HepG2 (cell line): ENCODE results near the gene NEMF. TPM values are rescaled to one million over a fixed set of nuclear protein-coding genes. Genes with fewer than 3 reads are reported as not detected.
A peak's percentile ranks its signal among the peaks of the same experiment; 100 is the strongest.

Source experiments
- ERF ChIP-seq: IDR thresholded peaks from 2 replicates; pipeline ENCODE4 v1.6.1; 2018; ENCODE audit warnings: missing biosample characterization, missing genetic modification reagents
- ESRRA ChIP-seq: sonication (generic); formaldehyde crosslinking; IDR thresholded peaks from 2 replicates; pipeline ENCODE4 v1.5.1; 2020; ENCODE audit warnings: mild to moderate bottlenecking, low read depth, missing genetic modification reagents
- FIP1L1 ChIP-seq: fragments of 200-400 bp; formaldehyde crosslinking; IDR thresholded peaks from 2 replicates; pipeline ENCODE4 v1.6.1; 2018; ENCODE audit warnings: low read depth, mild to moderate bottlenecking, low read length, moderate library complexity, borderline replicate concordance; ENCODE audit not compliant: insufficient read depth
- HHEX ChIP-seq: IDR thresholded peaks from 2 replicates; pipeline ENCODE4 v1.6.1; 2016; ENCODE audit warnings: control low read depth
- KLF6 ChIP-seq: IDR thresholded peaks from 2 replicates; pipeline ENCODE4 v1.8.0; 2016; ENCODE audit warnings: missing biosample characterization, missing genetic modification reagents
- SMC3 ChIP-seq: IDR thresholded peaks from 2 replicates; pipeline ENCODE4 v1.6.1; 2011; ENCODE audit warnings: low read length, improper control_type of control experiment
- SNRNP70 ChIP-seq: fragments of 200-400 bp; formaldehyde crosslinking; IDR thresholded peaks from 2 replicates; pipeline ENCODE4 v1.6.1; 2017; ENCODE audit warnings: mild to moderate bottlenecking, low read depth, low read length, moderate library complexity
- SP4 ChIP-seq: sonication (generic); formaldehyde crosslinking; IDR thresholded peaks from 2 replicates; pipeline ENCODE4 v1.8.1; 2023; ENCODE audit warnings: mild to moderate bottlenecking, missing genetic modification reagents
- TEAD3 ChIP-seq: optimal IDR thresholded peaks from 2 replicates; pipeline ENCODE3; 2016; ENCODE audit warnings: borderline replicate concordance
- TFAP4 ChIP-seq: sonication (generic); IDR thresholded peaks from 2 replicates; pipeline ENCODE4 v1.6.1; 2016; ENCODE audit warnings: low read depth, borderline replicate concordance
- ZNF121 ChIP-seq: sonication (generic); formaldehyde crosslinking; IDR thresholded peaks from 2 replicates; pipeline ENCODE4 v1.5.0; 2020; ENCODE audit warnings: mild to moderate bottlenecking, missing genetic modification reagents
- ZNF572 ChIP-seq: sonication (generic); formaldehyde crosslinking; IDR thresholded peaks from 2 replicates; pipeline ENCODE4 v1.5.1; 2020; ENCODE audit warnings: mild to moderate bottlenecking, missing genetic modification reagents
- ZNF616 ChIP-seq: sonication (generic); formaldehyde crosslinking; IDR thresholded peaks from 2 replicates; pipeline ENCODE4 v1.5.0; 2020; ENCODE audit warnings: low read depth, mild to moderate bottlenecking, missing genetic modification reagents
- ZNF777 ChIP-seq: sonication (generic); formaldehyde crosslinking; IDR thresholded peaks from 2 replicates; pipeline ENCODE4 v1.4.0; 2020; ENCODE audit warnings: missing genetic modification reagents
- polyA plus RNA-seq, 8 experiments: library from polyadenylated mRNA; depleted of rRNA in 3 of 8; stranded (reverse) in 7 of 8; unstranded in 1 of 8; fragments of >200 nt; fragmentation: Illumina TruSeq in 4 of 8; extraction: Trizol in 4 of 8; gene quantifications; 2 replicates each; pipeline versions ENCODE4 v1.2.1 to v1.2.3, GENCODE V29; 2011 to 2016; ENCODE audit warnings: low read depth in 4 of 8, missing spikeins in 1 of 8, mixed read lengths in 1 of 8; ENCODE audit not compliant: insufficient read depth in 1 of 8
- total RNA-seq, 5 experiments: library from RNA; depleted of rRNA; stranded (reverse); fragments of >200 nt; fragmentation: Illumina TruSeq; extraction: Trizol; gene quantifications; 2 replicates each; pipeline ENCODE4 v1.2.3, GENCODE V29; 2016; ENCODE audit warnings: low read depth in 1 of 5
- TF ChIP-seq, protein P1 (sequence below): sonication (generic); formaldehyde crosslinking; IDR thresholded peaks from 2 replicates; pipeline ENCODE4 v1.4.0; 2020; ENCODE audit warnings: mild to moderate bottlenecking, missing genetic modification reagents
- TF ChIP-seq, protein P2 (sequence below): sonication (generic); formaldehyde crosslinking; IDR thresholded peaks from 2 replicates; pipeline ENCODE4 v1.5.1; 2020; ENCODE audit warnings: missing genetic modification reagents, mild to moderate bottlenecking, borderline replicate concordance
- TF ChIP-seq, protein P3 (sequence below): IDR thresholded peaks from 2 replicates; pipeline ENCODE4 v1.6.1; 2012; ENCODE audit warnings: low read length, improper control_type of control experiment

The NEMF gene
- total and polyA plus RNA-seq, 2 of the 13 experiments (the other 11 are each of a cell fraction or from before 2014, with no cell fraction given) = 21.3 to 57.9 TPM

DNA sequence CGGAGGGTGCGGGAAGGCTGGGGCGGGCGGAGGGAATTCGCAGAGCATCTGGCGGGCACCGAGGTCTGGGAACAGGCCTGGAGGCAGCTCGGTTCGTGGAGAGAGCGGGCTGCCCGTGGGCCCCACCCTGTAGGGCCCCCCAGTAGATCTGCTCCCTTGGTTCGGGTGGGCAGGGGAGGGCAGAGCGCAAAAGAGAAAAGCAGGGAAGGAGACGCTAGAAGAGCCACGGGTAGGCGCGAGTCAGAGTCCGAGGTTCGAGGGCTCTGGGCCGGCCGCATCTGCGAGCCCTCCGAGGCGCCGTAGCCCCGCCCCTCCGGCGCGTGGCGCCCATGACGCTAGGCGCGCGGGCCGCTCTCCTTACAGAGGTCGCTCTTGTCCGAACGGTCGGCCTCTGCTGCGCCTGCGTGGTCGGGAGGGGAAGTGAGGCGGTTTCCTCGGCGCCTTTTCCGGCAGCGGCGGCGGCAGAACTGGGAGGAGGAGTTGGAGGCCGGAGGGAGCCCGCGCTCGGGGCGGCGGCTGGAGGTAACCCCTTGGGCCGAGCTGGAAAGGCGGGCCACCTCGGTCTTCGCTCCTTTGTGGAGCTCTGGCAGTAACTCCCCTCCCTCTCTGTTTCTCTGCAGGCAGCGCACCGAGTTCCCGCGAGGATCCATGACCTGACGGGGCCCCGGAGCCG lies 40.2 kb upstream of the NEMF start, which contains the start of gene ARF6 (continued):
- TF ChIP-seq, protein P1, sequence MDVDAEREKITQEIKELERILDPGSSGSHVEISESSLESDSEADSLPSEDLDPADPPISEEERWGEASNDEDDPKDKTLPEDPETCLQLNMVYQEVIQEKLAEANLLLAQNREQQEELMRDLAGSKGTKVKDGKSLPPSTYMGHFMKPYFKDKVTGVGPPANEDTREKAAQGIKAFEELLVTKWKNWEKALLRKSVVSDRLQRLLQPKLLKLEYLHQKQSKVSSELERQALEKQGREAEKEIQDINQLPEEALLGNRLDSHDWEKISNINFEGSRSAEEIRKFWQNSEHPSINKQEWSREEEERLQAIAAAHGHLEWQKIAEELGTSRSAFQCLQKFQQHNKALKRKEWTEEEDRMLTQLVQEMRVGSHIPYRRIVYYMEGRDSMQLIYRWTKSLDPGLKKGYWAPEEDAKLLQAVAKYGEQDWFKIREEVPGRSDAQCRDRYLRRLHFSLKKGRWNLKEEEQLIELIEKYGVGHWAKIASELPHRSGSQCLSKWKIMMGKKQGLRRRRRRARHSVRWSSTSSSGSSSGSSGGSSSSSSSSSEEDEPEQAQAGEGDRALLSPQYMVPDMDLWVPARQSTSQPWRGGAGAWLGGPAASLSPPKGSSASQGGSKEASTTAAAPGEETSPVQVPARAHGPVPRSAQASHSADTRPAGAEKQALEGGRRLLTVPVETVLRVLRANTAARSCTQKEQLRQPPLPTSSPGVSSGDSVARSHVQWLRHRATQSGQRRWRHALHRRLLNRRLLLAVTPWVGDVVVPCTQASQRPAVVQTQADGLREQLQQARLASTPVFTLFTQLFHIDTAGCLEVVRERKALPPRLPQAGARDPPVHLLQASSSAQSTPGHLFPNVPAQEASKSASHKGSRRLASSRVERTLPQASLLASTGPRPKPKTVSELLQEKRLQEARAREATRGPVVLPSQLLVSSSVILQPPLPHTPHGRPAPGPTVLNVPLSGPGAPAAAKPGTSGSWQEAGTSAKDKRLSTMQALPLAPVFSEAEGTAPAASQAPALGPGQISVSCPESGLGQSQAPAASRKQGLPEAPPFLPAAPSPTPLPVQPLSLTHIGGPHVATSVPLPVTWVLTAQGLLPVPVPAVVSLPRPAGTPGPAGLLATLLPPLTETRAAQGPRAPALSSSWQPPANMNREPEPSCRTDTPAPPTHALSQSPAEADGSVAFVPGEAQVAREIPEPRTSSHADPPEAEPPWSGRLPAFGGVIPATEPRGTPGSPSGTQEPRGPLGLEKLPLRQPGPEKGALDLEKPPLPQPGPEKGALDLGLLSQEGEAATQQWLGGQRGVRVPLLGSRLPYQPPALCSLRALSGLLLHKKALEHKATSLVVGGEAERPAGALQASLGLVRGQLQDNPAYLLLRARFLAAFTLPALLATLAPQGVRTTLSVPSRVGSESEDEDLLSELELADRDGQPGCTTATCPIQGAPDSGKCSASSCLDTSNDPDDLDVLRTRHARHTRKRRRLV (CRISPR knock-in tag) = peak; percentile 89
- 0 out of 2 replicates have a peak, but pooled peaks have one; percentile 60 for TF ChIP-seq FIP1L1
- peak; percentile 41; the same call in 1 of the 2 replicates for TF ChIP-seq ZNF777
- TF ChIP-seq HHEX (CRISPR knock-in tag) = no peak
- no peak; the same call in 1 of the 2 replicates for TF ChIP-seq TFAP4
- TF ChIP-seq, protein P2, sequence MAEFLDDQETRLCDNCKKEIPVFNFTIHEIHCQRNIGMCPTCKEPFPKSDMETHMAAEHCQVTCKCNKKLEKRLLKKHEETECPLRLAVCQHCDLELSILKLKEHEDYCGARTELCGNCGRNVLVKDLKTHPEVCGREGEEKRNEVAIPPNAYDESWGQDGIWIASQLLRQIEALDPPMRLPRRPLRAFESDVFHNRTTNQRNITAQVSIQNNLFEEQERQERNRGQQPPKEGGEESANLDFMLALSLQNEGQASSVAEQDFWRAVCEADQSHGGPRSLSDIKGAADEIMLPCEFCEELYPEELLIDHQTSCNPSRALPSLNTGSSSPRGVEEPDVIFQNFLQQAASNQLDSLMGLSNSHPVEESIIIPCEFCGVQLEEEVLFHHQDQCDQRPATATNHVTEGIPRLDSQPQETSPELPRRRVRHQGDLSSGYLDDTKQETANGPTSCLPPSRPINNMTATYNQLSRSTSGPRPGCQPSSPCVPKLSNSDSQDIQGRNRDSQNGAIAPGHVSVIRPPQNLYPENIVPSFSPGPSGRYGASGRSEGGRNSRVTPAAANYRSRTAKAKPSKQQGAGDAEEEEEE (CRISPR knock-in tag) = peak; percentile 57; the same call in 1 of the 2 replicates
- peak; percentile 49 for TF ChIP-seq KLF6 (CRISPR knock-in tag)
- no peak for TF ChIP-seq ZNF572 (CRISPR knock-in tag)
- peak; percentile 61; the same call in 1 of the 2 replicates for TF ChIP-seq ERF (CRISPR knock-in tag)
- TF ChIP-seq ZNF121 (CRISPR knock-in tag) = peak; percentile 34; the same call in 1 of the 2 replicates
- TF ChIP-seq SNRNP70 = no peak
- peak; percentile 90 for TF ChIP-seq ESRRA (CRISPR knock-in tag)
- TF ChIP-seq, protein P3, sequence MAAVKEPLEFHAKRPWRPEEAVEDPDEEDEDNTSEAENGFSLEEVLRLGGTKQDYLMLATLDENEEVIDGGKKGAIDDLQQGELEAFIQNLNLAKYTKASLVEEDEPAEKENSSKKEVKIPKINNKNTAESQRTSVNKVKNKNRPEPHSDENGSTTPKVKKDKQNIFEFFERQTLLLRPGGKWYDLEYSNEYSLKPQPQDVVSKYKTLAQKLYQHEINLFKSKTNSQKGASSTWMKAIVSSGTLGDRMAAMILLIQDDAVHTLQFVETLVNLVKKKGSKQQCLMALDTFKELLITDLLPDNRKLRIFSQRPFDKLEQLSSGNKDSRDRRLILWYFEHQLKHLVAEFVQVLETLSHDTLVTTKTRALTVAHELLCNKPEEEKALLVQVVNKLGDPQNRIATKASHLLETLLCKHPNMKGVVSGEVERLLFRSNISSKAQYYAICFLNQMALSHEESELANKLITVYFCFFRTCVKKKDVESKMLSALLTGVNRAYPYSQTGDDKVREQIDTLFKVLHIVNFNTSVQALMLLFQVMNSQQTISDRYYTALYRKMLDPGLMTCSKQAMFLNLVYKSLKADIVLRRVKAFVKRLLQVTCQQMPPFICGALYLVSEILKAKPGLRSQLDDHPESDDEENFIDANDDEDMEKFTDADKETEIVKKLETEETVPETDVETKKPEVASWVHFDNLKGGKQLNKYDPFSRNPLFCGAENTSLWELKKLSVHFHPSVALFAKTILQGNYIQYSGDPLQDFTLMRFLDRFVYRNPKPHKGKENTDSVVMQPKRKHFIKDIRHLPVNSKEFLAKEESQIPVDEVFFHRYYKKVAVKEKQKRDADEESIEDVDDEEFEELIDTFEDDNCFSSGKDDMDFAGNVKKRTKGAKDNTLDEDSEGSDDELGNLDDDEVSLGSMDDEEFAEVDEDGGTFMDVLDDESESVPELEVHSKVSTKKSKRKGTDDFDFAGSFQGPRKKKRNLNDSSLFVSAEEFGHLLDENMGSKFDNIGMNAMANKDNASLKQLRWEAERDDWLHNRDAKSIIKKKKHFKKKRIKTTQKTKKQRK = no peak
- no peak for TF ChIP-seq SMC3
- TF ChIP-seq TEAD3 = no peak
- peak; percentile 51; the same call in 1 of the 2 replicates for TF ChIP-seq ZNF616 (CRISPR knock-in tag)
- TF ChIP-seq SP4 (CRISPR knock-in tag) = peak; percentile 85
